Colonic mucosa (tissue), 4 donors: ENCODE measurements around the gene MUC5B. TPM values are rescaled to one million over a fixed set of nuclear protein-coding genes. Genes with fewer than 3 reads are reported as not detected.
A peak's percentile ranks its signal among the peaks of the same experiment; 100 is the strongest.

Experiments used
- DNase-seq: peaks from one replicate; pipeline ENCODE4 v3.0.0-alpha.2; 2020
- H3K27ac ChIP-seq: fragments of 200-600 bp; one replicate; pipeline ENCODE4 v1.8.0; 2021
- H3K27me3 ChIP-seq: fragments of 200-600 bp; one replicate; pipeline ENCODE4 v1.8.0; 2021
- H3K36me3 ChIP-seq: fragments of 200-600 bp; one replicate; pipeline ENCODE4 v1.8.0; 2021
- H3K4me1 ChIP-seq: fragments of 200-600 bp; one replicate; pipeline ENCODE4 v1.8.0; 2021; ENCODE audit warnings: mild to moderate bottlenecking
- H3K4me3 ChIP-seq: fragments of 200-600 bp; one replicate; pipeline ENCODE4 v1.8.0; 2021
- H3K9ac ChIP-seq, 2 donors: one replicate each; pipeline ENCODE4 v1.7.0; 2013; ENCODE audit warnings: control low read depth in 2 of 2, low read depth in 2 of 2, low read length in 2 of 2
- H3K9me3 ChIP-seq: fragments of 200-600 bp; one replicate; pipeline ENCODE4 v1.8.0; 2021
- intact Hi-C: fragments of 100-400 bp; cut with DNase I; formaldehyde crosslinking; loops from one replicate; pipeline ENCODE4 v1.14.1; 2022
- total RNA-seq, 2 donors: library from RNA; stranded (reverse); fragmentation: NEBNext Ultra II Directional in 1 of 2; extraction: Animal tissue kit (Norgen Biotek cat#: 25700) in 1 of 2; gene quantifications; one replicate each; pipeline ENCODE4 v1.2.1, GENCODE V29; 2021
- TF ChIP-seq, protein P1 (sequence below): fragments of 200-600 bp; IDR thresholded peaks from one replicate; pipeline ENCODE4 v1.8.0; 2022; ENCODE audit warnings: antibody characterized with exemption, mild to moderate bottlenecking
- donor health status: healthy.
- donor health status: DM: no; HTN: no; CAD: no.
- donor health status: DM: no; HTN: no; CAD: no.

Gene MUC5B
- total RNA-seq, 2 donors from 2014 or later, result 285 to 655 TPM

DNA sequence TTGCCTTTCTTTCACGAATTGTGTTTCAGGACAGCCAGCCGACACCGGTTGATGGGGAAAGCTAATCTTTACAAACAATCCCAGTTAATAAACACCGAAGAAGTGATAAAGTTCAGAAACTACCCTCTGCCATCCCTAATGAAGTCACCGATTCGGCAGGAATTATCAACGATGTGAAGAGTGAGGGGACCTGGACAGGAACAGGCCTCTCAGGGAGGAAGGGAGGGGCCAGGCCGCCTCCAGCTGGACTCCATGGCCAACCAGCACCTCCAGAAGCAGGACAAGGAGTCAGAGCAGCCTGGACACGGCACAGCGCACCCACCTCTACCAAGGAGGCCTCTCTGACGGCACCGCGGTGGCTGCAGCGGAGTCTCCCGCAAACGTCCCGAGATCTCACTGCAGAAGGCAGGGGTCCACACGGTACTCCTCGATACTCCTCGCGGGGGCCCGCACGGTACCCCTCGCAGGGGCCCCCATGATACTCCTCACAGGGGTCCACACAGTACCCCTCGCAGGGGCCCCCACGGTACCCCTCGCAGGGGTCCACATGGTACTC is 82.7 kb downstream of the MUC5B start:
- H3K27ac ChIP-seq, result no peak overlapping the region
- TF ChIP-seq, protein P1, sequence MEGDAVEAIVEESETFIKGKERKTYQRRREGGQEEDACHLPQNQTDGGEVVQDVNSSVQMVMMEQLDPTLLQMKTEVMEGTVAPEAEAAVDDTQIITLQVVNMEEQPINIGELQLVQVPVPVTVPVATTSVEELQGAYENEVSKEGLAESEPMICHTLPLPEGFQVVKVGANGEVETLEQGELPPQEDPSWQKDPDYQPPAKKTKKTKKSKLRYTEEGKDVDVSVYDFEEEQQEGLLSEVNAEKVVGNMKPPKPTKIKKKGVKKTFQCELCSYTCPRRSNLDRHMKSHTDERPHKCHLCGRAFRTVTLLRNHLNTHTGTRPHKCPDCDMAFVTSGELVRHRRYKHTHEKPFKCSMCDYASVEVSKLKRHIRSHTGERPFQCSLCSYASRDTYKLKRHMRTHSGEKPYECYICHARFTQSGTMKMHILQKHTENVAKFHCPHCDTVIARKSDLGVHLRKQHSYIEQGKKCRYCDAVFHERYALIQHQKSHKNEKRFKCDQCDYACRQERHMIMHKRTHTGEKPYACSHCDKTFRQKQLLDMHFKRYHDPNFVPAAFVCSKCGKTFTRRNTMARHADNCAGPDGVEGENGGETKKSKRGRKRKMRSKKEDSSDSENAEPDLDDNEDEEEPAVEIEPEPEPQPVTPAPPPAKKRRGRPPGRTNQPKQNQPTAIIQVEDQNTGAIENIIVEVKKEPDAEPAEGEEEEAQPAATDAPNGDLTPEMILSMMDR, result no peak
- H3K4me1 ChIP-seq, result peaks cover 35% of the 10 kb centered on the region
- intact Hi-C loops, result no loop called here
- DNase-seq, result no peak
- no peak overlapping the region for H3K4me3 ChIP-seq
- H3K27me3 ChIP-seq, result no peaks in the 10 kb centered on the region
- no peaks in the 10 kb centered on the region for H3K9me3 ChIP-seq
- no peak overlapping the region for H3K9ac ChIP-seq
- H3K36me3 ChIP-seq, result no peaks in the 10 kb centered on the region

DNA sequence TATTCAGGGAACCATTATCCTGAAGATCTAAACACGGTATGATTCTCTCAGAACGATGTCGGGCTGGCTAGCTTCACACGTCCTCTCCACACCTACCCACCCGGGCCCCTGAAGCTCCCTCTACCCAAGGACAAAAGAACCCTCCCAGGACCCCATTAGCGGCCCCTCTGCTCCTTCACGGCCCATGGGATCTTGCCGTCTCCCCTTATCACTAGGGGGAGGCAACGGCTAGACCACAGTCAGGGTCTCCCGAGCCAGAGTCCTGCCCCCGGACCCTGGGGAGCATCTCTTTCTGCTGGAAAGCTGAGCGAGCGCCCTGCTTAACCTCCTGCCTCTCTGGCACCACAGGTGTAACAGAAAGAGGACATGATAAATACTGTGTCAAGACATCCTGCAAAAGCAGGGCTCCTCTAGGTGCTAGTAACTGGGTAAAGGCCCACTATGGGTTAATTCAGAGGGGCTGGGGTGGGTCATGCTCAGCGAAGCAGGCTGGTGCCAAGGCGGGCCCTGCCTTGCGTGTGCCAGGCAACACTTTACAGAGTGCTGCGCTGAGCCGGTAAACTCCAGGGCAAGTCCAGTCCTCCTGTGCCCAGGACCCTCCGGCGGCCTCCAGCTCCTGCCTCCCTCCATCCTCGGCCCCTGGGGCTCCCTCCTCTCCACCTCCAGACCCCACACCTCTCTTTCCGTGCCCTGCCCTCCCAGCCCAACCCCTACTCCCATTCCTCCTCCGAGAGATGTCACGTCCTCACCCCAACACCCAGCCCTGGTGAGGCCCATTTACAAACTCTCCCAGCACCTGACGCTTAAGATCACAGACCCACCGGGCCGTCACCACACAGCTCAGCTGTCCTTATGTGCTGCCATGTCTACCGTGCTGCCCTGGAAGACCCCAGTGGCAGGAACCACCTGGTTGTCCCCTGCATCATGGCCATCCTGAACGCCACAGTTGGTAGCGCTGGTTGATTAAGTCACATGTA is 83.6 kb downstream of the MUC5B start:
- no peak overlapping the region for H3K4me3 ChIP-seq

DNA sequence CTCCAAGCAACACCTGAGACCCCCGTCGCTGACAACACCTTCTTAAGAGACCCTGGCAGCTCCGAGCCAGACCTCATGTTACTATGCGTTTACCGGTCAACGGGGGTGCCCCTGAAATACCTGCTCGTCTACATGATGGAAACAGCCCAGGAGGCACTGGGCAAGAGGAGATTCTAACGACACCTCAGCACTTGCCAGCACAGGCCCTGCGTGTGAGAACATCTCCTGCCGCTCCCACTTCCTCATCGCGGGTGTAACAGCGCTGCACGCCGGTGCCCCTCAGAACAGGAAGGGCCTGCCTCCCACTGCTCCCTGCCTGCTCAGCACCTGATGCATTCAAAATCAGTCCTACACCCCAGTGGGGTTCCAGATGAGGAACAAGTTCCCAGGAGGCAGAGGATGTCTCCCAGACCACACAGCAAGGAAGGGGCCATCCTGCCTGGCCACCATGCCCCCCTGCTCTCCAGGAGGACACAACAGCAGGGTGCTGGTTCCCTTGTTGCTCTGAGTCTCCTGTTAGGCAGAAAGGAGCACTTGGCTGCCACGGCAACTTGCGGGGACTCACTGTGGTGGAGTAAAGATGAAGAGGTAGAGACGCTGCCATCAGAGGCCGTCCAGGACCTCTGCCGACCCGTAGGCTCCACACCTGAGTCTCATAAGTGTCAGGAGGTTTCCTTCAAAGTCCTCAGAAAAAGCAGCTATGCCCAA is 84.5 kb downstream of the MUC5B start:
- Histone ChIP-seq H3K36me3 (no peaks in the 10 kb centered on the region), H3K9me3 (no peaks in the 10 kb centered on the region), H3K4me3 (no peak overlapping the region), H3K4me1 (peaks cover 35% of the 10 kb centered on the region), H3K27me3 (no peaks in the 10 kb centered on the region), H3K9ac (no peak overlapping the region), H3K27ac (no peak overlapping the region)
- TF ChIP-seq, protein P1, result no peak
- no peak for DNase-seq
- intact Hi-C loops, result no loop called here

More for the DNA sequence above, 83.6 kb downstream of the MUC5B start:
- Histone ChIP-seq H3K27ac (no peak overlapping the region), H3K4me1 (peaks cover 35% of the 10 kb centered on the region), H3K9ac (no peak overlapping the region), H3K27me3 (no peaks in the 10 kb centered on the region), H3K36me3 (no peaks in the 10 kb centered on the region), H3K9me3 (no peaks in the 10 kb centered on the region)
- intact Hi-C loops, result no loop called here
- no peak for DNase-seq
- TF ChIP-seq, protein P1, result no peak

GRCh38 chr11:1307998-1308742 is 85.3 kb downstream of the MUC5B start:
- Histone ChIP-seq H3K36me3 (no peaks in the 10 kb centered on the region), H3K27me3 (no peaks in the 10 kb centered on the region), H3K4me3 (peak overlapping the region; percentile 84), H3K9me3 (no peaks in the 10 kb centered on the region), H3K9ac (peak overlapping the region; percentile 58 to 91), H3K27ac (no peak overlapping the region), H3K4me1 (peaks cover 34% of the 10 kb centered on the region)
- intact Hi-C loops, result no loop called here
- TF ChIP-seq, protein P1, result no peak
- no peak for DNase-seq
